Central memory CD4-positive, alpha-beta T cell (primary cell): ENCODE measurements around the gene RETN.
"Not testable (repeated sequence)": the region's sequence is repeated elsewhere in the genome, so short reads cannot be mapped to it uniquely, and the experiment has no call there.

ENCODE experiments used
- DNase-seq: peaks from one replicate; pipeline ENCODE4 v3.0.0; 2022

The RETN gene

DNA sequence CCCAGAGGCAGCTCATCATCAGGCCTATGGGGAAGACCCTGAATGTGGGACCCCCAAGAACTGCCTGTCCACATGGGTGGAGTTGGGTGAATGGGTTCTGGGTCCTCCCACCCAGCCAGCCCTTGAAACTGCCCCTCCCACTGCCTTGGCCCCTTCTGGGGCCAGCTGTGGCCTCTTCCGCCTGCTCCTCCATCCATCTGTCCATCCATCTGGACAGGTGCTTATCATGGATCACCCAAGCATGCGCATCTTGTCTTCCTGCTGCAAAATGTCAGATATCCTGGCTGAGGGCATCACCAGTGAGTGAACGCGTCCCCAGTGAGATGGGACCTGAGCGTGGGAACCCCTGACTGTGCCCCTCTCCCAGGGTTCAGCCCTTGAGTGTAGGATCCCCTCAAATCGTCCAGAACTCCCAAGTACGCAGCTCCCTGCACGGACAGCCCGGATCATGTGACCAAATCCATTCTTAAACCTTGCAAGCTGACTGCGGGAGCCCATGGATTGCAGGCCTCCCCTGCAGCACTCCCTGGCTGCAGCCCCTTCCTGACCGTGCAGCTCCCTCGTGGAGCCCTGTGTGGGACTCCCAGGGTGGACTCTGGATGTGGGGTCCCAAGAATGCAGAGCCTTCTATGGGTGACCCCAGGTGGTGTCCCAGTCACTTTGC, 29.9 kb upstream of the RETN start:
- DNase-seq, result no peak

GRCh38 chr19:7639863-7640348, 28.9 kb upstream of the RETN start:
- no peak for DNase-seq

- no peak for DNase-seq
Observed at GRCh38 chr19:7640803-7641202, 28.0 kb upstream of the RETN start.

- DNase-seq, result no peak
Observed at GRCh38 chr19:7641290-7642276, 27.3 kb upstream of the RETN start.

DNA sequence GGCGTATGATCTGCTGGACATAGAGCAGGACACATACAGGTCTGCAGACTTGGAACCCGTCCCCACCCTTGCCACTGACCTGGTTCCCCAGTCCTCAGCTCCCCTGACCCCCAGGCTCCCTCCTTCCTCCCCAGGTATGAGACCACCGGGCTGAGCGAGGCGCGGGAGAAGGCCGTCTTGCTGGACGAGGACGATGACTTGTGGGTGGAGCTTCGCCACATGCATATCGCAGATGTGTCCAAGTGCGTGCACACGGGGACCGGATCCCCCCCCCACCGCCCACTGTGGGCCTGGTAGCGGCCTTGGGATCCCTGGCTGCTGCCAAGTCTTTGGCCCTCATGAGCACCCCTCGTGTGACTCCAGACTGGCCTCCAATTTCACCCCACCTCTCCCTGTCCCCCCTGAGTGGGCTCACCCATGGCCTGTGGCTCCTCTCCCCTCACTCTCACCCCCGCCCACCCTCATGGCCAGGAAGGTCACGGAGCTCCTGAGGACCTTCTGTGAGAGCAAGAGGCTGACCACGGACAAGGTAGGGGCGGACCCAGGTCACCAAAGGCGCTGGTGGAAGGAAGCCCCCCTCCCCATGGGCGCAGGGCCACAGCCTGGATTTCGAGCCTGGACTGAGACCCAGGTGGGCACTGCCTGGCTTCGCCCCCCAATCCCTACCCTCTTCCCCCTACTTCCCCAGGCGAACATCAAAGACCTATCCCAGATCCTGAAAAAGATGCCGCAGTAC, 26.4 kb upstream of the RETN start:
- DNase-seq, result no peak

GRCh38 chr19:7643031-7643415, 25.8 kb upstream of the RETN start:
- no peak for DNase-seq

DNA sequence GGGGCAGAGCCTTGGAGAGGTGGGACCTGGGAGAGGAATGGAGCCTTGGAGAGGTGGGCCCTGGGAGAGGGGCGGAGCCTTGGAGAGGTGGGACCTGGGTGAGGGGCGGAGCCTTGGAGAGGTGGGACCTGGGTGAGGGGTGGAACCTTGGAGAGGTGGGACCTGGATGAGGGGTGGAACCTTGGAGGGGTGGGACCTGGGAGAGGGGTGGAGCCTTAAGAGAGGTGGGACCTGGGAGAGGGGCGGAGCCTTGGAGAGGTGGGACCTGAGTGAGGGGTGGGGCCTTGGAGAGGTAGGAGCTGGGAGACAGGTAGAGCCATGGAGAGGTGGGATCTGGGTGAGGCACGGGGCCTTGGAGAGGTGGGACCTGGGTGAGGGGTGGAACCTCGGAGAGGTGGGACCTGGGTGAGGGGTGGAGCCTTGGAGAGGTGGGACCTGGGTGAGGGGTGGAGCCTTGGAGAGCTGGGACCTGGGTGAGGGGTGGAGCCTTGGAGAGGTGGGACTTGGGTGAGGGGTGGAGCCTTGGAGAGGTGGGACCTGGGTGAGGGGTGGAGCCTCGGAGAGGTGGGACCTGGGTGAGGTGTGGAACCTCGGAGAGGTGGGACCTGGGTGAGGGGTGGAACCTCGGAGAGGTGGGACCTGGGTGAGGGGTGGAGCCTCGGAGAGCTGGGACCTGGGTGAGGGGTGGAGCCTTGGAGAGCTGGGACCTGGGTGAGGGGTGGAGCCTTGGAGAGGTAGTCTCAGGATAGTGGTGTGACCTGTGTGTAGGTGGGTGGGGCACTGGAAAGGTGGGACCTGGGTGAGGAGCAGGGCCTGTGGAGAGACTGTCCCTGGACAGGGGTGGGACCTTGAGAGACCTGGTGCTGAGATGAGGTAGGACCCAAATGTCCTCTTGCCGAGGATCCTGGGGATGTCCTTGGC, 25.0 kb upstream of the RETN start:
- DNase-seq, result not testable (repeated sequence)

- no peak for DNase-seq
Observed at GRCh38 chr19:7644550-7644877, 24.3 kb upstream of the RETN start.

DNA sequence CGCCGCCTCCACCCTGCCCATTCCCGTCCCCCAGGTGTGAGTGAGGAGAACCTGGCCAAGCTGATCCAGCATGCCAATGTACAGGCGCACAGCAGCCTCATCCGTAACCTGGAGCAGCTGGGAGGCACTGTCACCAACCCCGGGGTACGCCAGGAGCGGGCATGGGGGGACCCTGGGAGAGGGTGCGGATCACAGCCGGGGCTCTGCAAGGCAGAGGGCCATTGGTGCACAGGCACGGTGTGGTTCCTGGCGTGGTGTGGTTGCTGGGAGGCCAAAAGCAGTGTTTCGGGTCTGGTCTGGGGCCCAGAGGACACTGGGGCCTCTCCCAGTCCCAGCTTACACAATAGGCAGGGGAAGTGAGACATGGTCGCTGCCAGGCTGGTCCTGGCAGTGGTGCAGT, 23.7 kb upstream of the RETN start:
- no peak for DNase-seq

- no peak for DNase-seq
Observed at GRCh38 chr19:7645656-7646425, 23.0 kb upstream of the RETN start.

- DNase-seq, result no peak
Observed at GRCh38 chr19:7646426-7646700, 22.5 kb upstream of the RETN start.

- no peak for DNase-seq
Observed at GRCh38 chr19:7647156-7647555, 21.7 kb upstream of the RETN start.

- no peak for DNase-seq
Observed at GRCh38 chr19:7648265-7649014, 20.4 kb upstream of the RETN start.

DNA sequence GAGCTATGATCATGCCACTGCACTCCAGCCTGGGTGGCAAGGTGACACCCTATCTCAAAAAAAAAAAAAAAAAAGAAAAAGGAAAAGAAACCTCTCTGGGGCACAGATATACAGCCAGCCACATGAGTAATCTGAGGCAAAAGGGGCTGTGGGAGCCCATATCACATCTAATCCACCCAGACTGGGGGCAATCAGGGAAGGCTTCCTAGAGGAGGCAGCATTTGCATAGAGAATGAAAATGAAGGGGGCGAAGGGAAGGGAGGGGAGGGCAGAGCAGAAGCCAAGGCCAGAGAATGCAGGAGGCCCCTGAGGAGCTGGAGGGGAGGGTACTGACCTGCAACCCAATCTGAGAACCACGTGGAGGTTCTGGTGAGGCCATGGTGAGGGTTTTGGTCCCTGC, 18.7 kb upstream of the RETN start:
- DNase-seq, result no peak

DNA sequence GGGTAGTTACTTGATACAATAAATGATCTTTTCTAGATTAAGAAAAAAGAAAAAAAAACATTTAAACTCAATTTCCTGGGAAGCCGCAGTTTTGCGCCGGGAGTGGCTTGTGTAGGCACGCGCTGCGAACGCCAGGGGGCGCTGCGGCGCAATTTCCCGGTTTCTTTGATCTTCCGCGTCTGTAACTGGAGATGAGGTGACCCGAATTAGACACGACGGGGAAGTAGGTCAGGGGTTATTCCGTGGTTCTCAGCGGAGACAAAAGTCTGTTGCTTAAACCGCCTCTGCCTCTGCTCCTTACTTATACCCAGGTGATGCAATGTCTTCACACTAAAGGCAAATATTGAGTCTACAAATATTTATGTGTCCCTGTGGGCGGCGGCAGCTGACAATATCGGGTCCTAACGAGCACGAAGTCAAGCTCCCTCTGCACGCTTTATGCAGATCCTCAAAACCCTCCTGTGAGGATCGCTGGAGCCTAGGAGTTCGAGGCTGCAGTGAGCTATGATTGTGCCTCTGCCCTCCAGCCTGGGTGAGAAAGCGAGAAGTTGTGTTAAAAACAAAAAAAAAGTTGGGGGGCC, 16.7 kb upstream of the RETN start:
- DNase-seq, result peak; percentile 88

GRCh38 chr19:7654401-7654800, 14.4 kb upstream of the RETN start:
- DNase-seq, result no peak

GRCh38 chr19:7655581-7655980, 13.3 kb upstream of the RETN start:
- DNase-seq, result no peak

DNA sequence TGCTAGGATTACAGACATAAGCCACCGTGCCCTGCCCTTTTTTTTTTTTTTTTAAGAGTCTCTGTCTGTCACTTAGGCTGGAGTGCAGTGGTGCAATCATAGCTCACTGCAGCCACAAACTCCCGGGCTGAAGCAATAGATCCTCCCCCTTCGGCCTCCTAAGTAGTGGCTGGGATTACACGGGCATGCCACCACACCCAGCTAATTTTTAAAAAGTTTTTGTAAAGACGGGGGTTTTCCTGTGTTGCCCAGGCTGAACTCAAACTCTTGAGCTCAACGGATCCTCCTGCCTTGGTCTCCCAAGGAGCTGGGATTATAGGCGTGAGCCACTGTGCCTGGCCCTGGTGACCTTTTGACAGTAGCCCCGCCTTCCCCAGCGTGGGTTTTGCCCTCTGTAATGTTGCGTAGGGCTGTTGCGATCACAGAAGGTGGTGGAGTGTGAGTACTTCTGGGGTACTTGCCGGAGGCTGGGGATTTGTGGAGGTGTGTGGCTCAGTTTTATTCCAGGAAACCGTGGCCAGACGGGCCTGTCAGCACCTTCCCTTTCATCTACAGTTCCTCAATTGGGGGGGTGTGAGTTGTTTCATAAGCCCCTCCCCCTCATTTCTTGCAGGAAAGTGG, 11.6 kb upstream of the RETN start:
- no peak for DNase-seq

GRCh38 chr19:7658219-7658686, 10.6 kb upstream of the RETN start:
- DNase-seq, result peak; percentile 62
